ENCODE measurements around the gene CIDEA. TPM values are rescaled to one million over a fixed set of nuclear protein-coding genes. Genes with fewer than 3 reads are reported as not detected.

CIDEA gene
- total RNA-seq, 1 experiment from 2014 or later, result not detected

- H3K4me1 Mint-ChIP-seq, result peaks cover 25% of the 10 kb centered on the region in 2 experiments
- no peak overlapping the region for H4K8ac ChIP-seq (replicated peaks; ENCODE audit: insufficient read length, low read depth, low read length)
- H2BK15ac ChIP-seq (ENCODE audit: low read depth, low read length), result no peak overlapping the region
- no peak overlapping the region for H3K27ac Mint-ChIP-seq
- H3K23me2 ChIP-seq (ENCODE audit: insufficient read length, low read depth, low read length, poor library complexity, severe bottlenecking), result peaks cover 14% of the 10 kb centered on the region
- H2BK12ac ChIP-seq (ENCODE audit: insufficient read length, low read depth, low read length), result no peak overlapping the region
- no peak overlapping the region for H3K9ac ChIP-seq (ENCODE audit: extremely low read depth, insufficient read length, low read length)
- no peak overlapping the region for H3K23ac ChIP-seq (ENCODE audit: insufficient read length, low read depth, low read length)
- no CpG with 5 or more reads among the region's 37 CpGs for WGBS (ENCODE audit: extremely low coverage, insufficient read length, low lambda C conversion rate)
- no peaks in the 10 kb centered on the region for H3K79me1 ChIP-seq (ENCODE audit: insufficient read depth, low read depth, low read length, poor library complexity, severe bottlenecking)
- H3K27me3 Mint-ChIP-seq (ENCODE audit: low read depth), result peaks cover 53% of the 10 kb centered on the region
- no peak overlapping the region for H3K56ac ChIP-seq (ENCODE audit: insufficient read length, low read depth, low read length)
- peak overlapping the region; percentile 2 for H3K18ac ChIP-seq (ENCODE audit: insufficient read length, low read depth, low read length)
- no peak overlapping the region for H4K91ac ChIP-seq (ENCODE audit: insufficient read length, low read depth, low read length)
- H2AK5ac ChIP-seq (ENCODE audit: insufficient read length, low read length), result no peak overlapping the region
- H4K5ac ChIP-seq (ENCODE audit: insufficient read length, low read depth, low read length), result no peak overlapping the region
- H3K4me1 ChIP-seq (ENCODE audit: insufficient read depth, low read length), result no peaks in the 10 kb centered on the region
- no peaks in the 10 kb centered on the region for H4K20me1 ChIP-seq (ENCODE audit: control insufficient read depth, insufficient read depth, insufficient read length)
- H3K79me2 ChIP-seq (ENCODE audit: insufficient read depth, low read length), result no peaks in the 10 kb centered on the region
- H3K27ac ChIP-seq (ENCODE audit: insufficient read length, low read depth, low read length), result no peak overlapping the region
- H3K4me3 Mint-ChIP-seq, result peak overlapping the region; percentile 77 to 88
- H2BK120ac ChIP-seq (ENCODE audit: low read depth, low read length, poor library complexity, severe bottlenecking), result no peak overlapping the region
- H3K4me2 ChIP-seq (ENCODE audit: insufficient read depth, insufficient read length, low read length), result peak overlapping the region; percentile 77
- no peak overlapping the region for H2AFZ ChIP-seq (ENCODE audit: low read length)
- H3T11ph ChIP-seq (ENCODE audit: low read length), result no peak overlapping the region
- no peaks in the 10 kb centered on the region; the same call in 1 of the 2 replicates for H3K27me3 ChIP-seq (ENCODE audit: insufficient read depth, low read length)
- no peak overlapping the region for H2BK20ac ChIP-seq (ENCODE audit: low read depth, low read length, poor library complexity, severe bottlenecking)
- H3K4ac ChIP-seq (ENCODE audit: low read depth, low read length), result no peak overlapping the region
- TF ChIP-seq CTCF (conservative IDR thresholded peaks at IDR 0.05), result no peak
- H3K36me3 Mint-ChIP-seq (ENCODE audit: insufficient read depth in 1 of 3, low read depth in 3 of 3), result no peaks in the 10 kb centered on the region
- H3K14ac ChIP-seq (ENCODE audit: insufficient read depth, low read length), result no peak overlapping the region; the same call in 1 of the 2 replicates
- no peaks in the 10 kb centered on the region; a peak in 1 of 5 replicates for H3K9me3 Mint-ChIP-seq
- H2BK5ac ChIP-seq (ENCODE audit: insufficient read length, low read length), result no peak overlapping the region
- DNase-seq, result peak; percentile 76
- H3K9me3 ChIP-seq (ENCODE audit: control insufficient read depth, low read depth, low read length), result no peaks in the 10 kb centered on the region
Measured at GRCh38 chr18:12287131-12287681, 33.0 kb downstream of the CIDEA start.
